Stimulated activated CD4-positive, alpha-beta T cell treated with anti-CD3 and anti-CD28 coated beads, Interleukin-12 subunit alpha, Interleukin-12 subunit beta, amount 100 ng/mL, for 48 hours (primary cell): ENCODE results near the gene NDUFC2.
A peak's percentile ranks its signal among the peaks of the same experiment; 100 is the strongest.
"Not testable (repeated sequence)": the region's sequence is repeated elsewhere in the genome, so short reads cannot be mapped to it uniquely, and the experiment has no call there.

Experiments used
- DNase-seq, 3 donors: peaks; one replicate each; pipeline ENCODE4 v3.0.0-alpha.2; 2020; ENCODE audit warnings: low read depth in 2 of 3, low spot score in 1 of 3

NDUFC2 gene

GRCh38 chr11:78079232-78080083 lies at the start of gene NDUFC2:
TSS of gene NDUFC2 (minus strand) at chr11:78079862. CDS start at chr11:78079744, 118 bp downstream.
- DNase-seq: peak; percentile 57 to 64 (median 61)

DNA sequence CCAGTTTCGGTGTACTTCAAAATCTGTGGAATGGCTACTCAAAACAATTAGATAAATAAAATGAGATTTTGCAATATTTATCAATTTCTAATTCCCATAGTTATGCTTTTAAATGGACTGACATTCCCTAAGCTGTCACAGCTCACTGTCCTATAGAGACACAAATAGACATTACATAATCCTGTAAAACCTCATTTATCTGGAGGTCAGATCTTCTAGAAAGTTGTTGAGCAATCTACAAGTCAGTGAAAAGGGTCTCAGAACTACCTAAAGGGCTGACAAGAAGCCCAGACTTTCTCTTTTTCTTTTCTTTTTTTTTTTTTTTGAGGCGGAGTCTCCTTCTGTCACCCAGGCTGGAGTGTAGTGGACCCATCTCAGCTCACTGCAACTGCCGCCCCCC lies 47.7 kb upstream of the NDUFC2 start:
- no peak for DNase-seq

DNA sequence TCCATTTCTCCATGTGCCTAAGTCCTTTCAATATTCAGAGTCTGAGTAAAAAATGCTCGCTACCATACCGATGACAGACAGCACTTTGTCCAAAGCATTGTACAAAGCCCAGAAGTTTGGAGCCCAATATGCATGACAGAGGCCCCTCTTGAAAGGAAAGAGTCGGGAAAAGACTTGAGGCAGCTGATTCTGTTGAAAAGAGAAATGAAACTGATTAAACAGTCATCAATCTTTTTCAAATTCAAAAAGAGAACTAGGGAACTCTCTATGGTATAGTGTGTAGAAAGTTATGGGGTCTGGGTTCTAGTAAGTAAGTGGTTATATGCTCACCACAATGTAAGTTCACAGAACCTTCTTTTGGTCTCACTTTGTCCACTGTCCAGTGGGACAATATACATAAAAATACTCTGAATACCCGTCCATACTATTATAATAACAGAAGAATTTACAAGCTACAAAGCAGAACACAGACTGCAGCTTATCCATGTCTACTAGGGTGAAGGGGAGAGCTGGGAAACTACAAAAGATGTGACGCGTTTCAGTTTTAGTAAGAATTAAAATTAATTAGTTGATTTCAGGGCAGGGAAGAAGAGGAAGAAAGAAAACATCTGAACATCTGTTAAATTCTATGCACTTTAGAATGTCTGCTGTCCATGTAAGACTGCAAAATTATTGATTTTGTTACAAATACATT lies 33.1 kb upstream of the NDUFC2 start:
- no peak for DNase-seq

DNA sequence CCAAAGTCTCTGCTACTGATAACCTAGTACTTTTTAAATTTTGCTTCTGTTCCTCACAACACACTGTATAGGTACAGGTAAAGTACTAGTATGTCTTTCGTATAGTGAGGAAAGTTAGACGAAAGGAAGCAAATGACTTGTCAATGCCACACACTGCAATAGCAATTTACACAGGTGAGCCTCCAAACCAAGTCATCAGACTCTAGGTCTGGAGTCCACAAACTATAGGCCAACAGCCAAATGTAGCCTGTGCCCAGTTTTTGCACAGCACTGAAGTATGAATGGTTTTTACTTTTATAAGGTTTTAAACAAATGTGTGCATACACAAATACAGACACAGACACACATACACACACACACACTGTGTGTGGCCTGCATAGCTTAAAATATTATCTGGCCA lies 31.6 kb upstream of the NDUFC2 start:
- DNase-seq: no peak

GRCh38 chr11:78110830-78111229 lies 31.2 kb upstream of the NDUFC2 start:
- DNase-seq: no peak

- no peak for DNase-seq
Observed at GRCh38 chr11:78110351-78110750, 30.7 kb upstream of the NDUFC2 start.

DNA sequence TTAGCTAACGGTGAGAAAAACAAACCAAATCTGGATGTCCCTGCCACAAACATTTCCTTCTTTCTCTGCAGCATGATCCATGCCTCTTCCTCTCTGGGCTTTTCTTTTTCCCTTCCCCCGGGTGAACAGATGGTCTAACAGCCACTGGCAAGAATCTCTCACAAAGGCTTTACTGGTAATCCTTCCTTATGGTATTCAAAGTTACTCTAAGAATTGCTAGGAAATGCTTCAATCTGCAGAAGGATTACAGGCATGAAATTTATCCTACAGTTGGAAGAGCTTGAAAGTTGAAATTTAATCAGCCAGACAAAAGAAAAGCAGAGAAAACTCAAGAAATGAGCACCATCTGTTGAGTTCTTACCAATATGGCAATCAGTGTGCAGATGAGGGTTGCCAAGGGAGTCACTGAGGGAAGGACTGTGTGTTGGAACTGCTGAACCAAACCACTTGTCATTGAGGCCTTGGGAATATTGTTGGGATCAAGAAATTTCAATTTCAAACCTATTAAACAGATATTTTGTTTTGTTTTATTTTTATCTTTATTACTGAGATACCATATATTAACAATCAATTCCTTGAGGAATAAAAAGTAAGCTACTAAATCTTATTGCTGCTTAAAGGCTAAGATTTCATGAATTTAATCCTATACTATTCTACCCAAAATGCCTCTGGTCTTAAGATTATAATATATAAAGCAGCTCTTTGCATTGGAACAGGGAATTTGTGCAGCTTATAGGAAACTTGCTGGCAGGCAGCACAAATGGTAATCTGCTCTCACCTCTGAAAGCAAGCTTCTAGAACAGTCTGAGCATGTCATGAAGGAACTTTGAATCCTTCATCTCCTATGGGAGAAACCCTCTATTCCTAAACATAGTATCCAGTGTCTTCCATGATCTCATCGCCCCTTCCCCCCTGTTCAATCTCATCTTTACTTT lies 29.7 kb upstream of the NDUFC2 start:
- DNase-seq: no peak

DNA sequence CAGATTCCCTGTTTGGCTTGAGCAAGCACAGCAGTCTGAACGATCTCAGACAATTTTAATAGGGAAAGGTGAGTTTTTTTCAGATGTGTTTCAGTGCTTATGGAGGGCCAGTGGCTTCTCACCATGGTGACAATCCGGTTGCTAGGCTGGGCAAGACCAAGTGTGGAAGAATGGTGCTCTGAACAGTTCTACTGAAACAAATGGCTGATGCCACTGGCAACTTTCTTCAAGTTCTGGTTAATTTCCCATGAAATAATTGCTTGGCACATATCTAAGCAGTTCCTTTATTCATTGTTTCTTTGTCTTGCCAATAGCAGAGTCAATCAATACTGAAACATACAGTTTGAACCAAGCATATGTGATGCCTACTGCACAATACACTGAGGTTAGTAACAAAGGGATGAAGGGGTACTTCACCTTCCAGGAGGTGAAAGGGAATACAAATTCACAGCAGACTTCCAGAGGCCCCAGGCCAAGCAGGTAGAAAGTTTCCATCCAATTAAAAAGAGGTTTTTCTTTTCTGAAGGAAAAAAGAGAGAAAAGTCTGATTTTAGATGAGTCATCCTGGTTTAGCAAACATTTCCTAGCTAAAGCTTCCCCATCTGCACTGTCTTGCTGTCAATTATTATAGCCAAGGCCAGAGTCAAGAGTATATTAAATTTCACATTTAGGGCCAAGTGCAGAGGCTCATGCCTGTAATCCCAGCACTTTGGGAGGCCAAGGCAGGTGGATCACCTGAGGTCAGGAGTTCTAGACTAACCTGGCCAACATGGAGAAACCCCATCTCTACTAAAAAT lies 21.2 kb upstream of the NDUFC2 start:
- no peak for DNase-seq

- no peak for DNase-seq
Observed at GRCh38 chr11:78100261-78100660, 20.6 kb upstream of the NDUFC2 start.

DNA sequence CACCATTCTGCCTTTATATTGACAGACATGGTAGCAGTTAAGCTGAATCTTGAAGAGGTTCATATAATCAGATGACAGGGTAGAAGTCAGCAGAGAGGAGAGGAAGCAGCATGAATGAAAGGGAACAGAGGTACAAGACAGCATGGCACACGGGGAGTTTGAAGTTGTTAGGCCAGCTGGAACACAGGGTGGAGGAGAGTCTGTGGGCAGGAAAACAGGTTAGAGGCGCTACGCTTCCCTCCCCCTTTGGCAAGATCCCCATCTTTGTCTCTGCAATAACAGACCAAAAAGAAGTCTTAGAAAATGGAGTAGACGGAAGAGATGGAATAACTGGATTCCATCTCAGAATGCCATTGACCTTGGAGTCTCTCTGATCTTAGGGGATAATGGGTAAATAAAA lies 20.0 kb upstream of the NDUFC2 start:
- DNase-seq: no peak

- no peak for DNase-seq
Observed at GRCh38 chr11:78097666-78098385, 18.2 kb upstream of the NDUFC2 start.

DNA sequence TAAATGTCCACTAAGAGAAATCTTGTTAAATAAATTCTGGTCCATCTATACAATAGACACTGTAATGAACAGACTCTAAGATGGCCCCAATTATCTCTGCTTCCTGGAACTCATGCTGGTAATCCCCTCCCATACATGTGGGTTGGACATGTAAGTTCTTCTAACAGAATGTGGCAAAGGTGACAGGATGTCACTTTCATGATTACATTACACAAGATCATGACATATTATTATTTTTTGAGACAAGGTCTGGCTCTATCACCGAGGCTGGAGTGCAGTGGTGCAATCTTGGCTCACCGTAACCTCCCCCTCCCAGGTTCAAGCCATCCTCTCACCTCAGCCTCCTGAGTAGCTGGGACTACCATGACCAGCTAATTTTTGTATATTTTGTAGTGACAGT lies 14.6 kb upstream of the NDUFC2 start:
- DNase-seq: no peak

DNA sequence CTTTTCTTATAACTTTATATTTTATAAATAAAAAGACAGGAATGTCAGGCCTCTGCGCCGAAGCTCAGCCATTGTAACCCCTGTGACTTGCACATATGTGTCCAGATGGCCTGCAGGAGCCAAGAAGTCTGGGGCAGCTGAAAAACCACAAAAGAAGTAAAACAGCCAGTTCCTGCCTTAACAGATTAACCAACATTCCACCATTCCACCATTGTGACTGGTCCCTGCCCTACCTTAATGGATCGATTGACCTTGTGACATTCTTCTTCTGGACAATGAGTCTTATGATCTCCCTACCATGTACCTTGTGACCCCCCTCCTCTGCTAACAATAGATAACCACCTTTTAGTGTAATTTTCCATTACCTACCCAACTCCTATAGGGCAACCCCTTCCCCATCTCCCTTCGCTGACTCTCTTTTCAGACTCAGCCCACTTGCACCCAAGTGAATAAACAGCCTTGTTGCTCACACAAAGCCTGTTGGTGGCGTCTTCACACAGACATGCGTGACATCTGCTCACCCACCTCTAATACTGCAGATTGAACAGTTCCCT lies 6.9 kb upstream of the NDUFC2 start:
- DNase-seq: not testable (repeated sequence)

DNA sequence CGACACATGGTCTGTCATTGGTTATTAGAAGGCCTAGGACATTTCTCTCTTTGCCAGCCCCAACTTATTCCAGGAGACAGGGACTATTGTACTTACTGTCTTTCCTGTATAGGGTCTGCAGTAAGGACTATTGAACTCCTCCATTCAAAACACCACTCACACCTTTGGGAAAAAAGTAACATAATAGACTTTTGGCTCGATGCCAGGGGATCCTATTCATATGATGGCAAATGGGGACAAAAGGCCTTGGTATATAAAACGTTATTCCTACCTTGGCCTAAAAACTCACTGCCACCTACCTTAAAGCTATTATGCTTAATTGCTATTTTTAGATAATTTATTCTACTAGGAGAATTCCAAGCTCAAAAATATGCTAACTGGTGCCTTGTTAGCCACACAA lies 6.3 kb upstream of the NDUFC2 start:
- DNase-seq: no peak

DNA sequence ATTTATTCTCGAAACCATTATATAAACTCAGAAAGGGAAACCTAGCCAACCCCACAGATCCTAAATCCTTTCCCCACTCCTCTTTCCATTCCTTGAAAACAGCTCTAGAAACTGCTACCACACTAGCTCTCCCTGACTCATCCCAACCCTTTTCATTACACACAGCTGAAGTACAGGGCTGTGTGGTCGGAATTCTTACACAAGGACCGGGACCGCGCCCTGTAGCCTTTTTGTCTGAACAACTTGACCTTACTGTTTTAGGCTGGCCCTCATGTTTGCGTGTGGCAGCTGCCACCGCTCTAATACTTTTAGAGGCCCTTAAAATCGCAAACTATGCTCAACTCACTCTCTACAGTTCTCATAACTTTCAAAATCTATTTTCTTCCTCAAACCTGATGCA lies 4.8 kb upstream of the NDUFC2 start:
- not testable (repeated sequence) for DNase-seq

DNA sequence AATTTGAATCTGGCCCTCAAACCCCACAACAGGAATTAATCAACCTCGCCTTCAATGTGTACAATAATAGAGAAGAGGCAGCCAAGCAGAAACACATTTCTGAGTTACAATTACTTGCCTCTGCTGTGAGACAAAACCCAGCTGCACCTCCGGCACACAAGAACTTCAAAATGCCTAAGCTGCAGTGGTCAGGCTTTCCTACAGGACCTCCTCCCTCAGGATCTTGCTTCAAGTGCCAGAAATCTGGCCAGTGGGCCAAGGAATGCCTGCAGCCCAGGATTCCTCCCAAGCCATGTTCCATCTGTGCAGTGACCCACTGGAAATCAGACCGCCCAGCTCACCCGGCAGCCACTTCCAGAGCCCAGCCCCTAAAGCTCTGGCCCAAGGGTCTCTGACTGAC lies 3.4 kb upstream of the NDUFC2 start:
- DNase-seq: no peak

GRCh38 chr11:78082146-78082545 lies 2.5 kb upstream of the NDUFC2 start:
- no peak for DNase-seq

DNA sequence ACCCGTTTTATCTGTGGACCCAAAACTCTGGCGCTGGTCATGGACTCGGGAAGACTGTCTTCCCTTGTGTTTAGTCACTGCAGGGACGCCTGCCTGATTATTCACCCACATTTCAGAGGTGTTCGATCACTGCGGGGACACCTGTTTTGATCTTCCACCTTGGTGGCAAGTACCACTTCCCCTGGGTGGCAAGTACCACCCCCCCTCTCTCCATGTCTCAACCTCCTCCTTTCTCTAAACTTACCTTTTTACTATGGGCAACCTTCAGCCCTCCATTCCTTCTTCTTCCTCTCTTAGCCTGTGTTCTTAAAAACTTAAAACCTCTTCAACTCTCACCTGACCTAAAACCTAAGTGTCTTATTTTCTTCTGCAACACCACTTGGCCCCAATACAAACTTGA lies 1.9 kb upstream of the NDUFC2 start:
- DNase-seq: no peak

DNA sequence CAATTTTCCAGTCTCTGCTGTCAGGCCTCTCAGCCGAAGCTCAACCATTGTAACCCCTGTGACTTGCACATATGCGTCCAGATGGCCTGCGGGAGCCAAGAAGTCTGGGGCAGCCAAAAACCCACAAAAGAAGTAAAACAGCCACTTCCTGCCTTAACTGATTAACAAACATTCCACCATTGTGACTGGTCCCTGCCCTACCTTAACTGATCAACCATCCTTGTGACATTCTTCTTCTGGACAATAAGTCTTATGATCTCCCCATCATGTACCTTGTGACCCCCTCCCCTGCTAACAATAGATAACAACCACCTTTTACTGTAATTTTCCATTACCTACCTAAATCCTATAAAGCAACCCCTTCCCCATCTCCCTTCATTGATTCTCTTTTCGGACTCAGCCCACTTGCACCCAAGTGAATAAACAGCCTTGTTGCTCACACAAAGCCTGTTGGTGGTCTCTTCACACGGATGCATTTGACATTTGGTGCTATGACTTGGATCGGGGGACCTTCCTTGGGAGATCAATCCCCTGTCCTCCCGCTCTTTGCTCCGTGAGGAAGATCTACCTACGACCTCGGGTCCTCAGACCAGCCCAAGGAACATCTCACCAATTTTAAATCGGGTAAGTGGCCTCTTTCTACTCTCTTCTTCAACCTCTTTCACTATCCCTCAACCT lies 1.3 kb upstream of the NDUFC2 start:
- DNase-seq: no peak
